GM10248 (cell line): Measurements from ENCODE around the gene UPK1A.

ENCODE experiments used
- CTCF ChIA-PET: fragments of 300-600 bp; sonication (Branson Sonifier 250); formaldehyde crosslinking; extraction: SDS; loops from one replicate; lab custom pipeline; 2021; ENCODE audit warnings: antibody characterized with exemption; lab: Yijun Ruan, JAX
- POLR2A ChIA-PET: fragments of 350-650 bp; sonication (Branson Sonifier 250); formaldehyde crosslinking; extraction: SDS; loops from one replicate; lab custom pipeline; 2020; ENCODE audit warnings: antibody characterized with exemption; lab: Yijun Ruan, JAX
- DNase-seq: peaks from one replicate; pipeline ENCODE4 v3.0.0; 2012; ENCODE audit errors: extremely low spot score
- TF ChIP-seq, protein P1 (sequence below): IDR thresholded peaks from 2 replicates; pipeline ENCODE4 v1.5.1; 2012; ENCODE audit warnings: mild to moderate bottlenecking, low read depth; ENCODE audit errors: extremely low read depth, missing control alignments, control extremely low read depth

UPK1A gene

DNA sequence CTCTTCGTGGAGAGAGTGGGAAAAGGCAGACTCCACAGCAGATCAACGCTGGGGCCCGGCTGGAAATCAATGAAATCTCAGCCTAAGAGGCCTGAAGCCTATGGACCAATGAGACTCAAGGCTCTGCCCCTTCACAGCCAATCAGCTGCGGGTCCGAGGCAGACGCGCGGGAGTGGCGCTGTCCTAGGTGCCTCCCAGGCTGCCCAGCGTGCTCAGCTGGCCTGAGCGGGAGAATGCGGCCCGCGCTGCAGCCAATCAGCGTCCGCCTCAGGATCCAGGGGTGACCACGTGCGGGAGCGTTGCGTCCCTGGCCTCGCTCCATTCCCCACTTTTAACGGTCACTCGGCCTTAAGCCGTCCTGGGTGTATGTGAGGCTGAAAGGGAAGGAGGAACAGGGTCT, 37.9 kb downstream of the UPK1A start, which contains the start of gene ZBTB32:
Gene ZBTB32 (plus strand): TSS at position 341 of the 400 bp plus-strand sequence. CDS start 10,069 bp downstream, outside the sequence.
- no peak for DNase-seq
- TF ChIP-seq, protein P1, sequence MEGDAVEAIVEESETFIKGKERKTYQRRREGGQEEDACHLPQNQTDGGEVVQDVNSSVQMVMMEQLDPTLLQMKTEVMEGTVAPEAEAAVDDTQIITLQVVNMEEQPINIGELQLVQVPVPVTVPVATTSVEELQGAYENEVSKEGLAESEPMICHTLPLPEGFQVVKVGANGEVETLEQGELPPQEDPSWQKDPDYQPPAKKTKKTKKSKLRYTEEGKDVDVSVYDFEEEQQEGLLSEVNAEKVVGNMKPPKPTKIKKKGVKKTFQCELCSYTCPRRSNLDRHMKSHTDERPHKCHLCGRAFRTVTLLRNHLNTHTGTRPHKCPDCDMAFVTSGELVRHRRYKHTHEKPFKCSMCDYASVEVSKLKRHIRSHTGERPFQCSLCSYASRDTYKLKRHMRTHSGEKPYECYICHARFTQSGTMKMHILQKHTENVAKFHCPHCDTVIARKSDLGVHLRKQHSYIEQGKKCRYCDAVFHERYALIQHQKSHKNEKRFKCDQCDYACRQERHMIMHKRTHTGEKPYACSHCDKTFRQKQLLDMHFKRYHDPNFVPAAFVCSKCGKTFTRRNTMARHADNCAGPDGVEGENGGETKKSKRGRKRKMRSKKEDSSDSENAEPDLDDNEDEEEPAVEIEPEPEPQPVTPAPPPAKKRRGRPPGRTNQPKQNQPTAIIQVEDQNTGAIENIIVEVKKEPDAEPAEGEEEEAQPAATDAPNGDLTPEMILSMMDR = no peak
- ChIA-PET CTCF (interaction anchor here (1.2 to 11.4 kb wide), 2 partner anchors 9 to 10 kb away, joined by 3 to 184 read pairs; no protein-coding TSS in a partner anchor), POLR2A (no interaction called here)

DNA sequence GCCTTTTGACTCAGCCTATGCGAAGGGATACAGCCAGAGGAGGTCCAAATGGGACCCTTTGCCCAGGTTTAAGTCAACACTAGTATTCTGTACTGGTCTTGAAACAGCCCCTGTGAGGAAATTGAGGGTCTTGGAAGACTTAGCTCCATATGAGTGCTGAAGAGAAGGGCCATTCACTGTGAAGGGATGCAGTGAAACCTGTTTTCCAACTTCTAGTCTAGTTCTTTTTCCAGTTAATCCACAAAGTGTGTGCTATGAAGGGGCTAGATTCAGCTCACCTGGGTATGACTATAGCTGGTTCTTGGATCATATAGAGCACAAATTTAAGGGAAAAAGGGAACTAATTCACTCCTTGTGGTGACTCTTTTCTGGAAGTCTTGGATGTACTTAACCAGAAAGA, 42.1 kb downstream of the UPK1A start:
- DNase-seq = no peak
- TF ChIP-seq, protein P1 = no peak
- ChIA-PET CTCF (interaction anchor here (1.2 kb wide), 1 partner anchor 13 kb away, joined by 9 read pairs; no protein-coding TSS in a partner anchor), POLR2A (interaction anchor here (0.5 kb wide), 1 partner anchor 40 kb away, joined by 3 read pairs; no protein-coding TSS in a partner anchor)

DNA sequence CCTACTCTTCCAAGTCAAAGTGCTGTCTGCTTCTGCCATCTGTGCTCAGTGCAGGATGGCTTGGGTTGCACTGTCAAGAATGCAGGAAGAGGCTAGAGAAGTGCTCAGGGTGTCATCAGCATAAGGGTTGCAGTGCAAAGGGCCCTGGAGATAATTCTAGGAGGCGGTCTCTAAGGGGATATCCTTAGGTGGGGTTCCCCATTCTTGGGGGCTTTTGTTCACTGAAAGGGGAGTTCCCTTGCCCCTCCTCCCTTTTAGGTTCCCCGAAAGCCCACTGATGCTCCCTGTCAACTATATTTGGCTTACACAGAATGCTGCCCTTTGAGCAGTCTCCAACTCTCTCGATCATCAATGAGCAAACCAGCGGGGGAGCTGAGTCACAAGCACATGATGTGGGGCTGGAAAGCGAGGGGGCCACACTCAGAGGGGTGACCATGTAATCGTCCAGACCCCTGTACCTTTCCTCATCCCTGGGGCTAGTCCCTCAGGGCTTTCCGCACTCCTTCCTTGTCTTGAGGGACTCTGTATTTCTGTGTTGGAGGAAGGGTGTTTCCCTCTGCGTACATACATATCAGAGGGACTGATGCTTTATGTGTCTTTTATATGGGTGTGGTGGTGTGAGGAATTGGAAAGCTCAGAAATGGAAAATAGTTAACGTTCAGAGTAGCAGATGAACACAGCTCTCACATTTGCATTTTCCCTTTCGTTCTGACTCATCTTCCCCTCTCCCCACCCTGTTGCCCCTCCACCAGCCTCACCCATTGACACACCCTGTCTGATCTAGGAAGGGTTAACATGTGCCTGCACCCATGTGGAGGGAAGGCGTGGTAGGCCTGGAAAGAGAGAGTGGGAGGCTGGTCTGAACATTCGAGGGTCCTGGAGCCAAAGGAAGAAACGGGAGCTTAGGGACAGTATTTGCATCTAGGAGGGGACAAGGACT, 44.7 kb downstream of the UPK1A start:
- POLR2A ChIA-PET = interaction anchor here (0.5 to 5.0 kb wide), 5 partner anchors 9 to 43 kb away, joined by 3 to 42 read pairs (median 8); partner anchors contain the start of gene LIN37
- peak; percentile 68 for DNase-seq
- TF ChIP-seq, protein P1 = no peak
- CTCF ChIA-PET = interaction anchor here (0.7 to 6.0 kb wide), 8 partner anchors 11 to 220 kb away, joined by 3 to 184 read pairs (median 4); partner anchors contain the start of genes LIN37, U2AF1L4 and ZBTB32

DNA sequence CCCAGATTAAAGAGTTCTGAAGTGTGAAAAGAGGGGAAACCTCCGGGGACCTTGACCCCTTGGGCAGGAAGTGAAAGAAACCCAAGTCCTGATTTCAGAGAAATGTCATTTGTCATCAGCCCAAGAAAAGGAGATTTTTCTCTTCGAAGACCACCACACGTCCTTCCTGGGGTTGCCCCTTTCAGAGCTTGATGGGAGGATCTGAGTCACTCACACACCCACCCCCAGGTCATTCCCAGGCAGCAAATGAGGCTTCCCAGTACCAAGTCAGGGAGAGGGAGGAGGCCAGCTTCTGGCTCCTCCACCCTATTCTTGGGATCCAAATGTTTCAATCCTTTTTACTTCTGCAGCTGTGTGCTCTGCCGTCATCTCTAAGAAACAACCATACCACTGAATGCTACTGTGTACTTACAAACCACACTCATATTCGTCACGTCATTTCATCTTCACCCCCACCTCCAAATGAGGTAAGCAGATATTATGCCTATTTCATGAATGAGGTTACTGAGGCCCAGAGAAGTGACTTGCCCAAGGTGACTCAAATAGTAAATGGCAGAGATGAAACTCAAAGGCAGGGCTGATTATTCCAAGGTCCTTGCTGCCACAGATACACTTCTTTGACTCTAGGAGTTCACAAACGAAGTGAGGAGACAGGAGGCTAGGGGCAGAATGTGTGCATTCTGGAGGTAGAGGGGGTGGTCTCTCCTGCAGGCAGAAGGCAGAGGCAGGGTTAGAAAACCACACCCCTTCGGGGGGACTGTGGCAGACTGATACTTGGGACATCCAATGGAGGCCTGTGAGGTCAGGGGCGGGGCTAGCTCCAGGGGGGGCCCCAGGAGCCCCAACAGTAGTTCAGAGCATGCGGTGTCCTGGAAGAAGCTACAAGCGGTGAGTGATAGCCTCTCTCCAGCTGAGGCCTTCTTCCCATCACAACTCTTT, 46.5 kb downstream of the UPK1A start:
- CTCF ChIA-PET = interaction anchor here (2.1 to 6.0 kb wide), 3 partner anchors 13 to 218 kb away, joined by 6 to 184 read pairs (median 23); partner anchors contain the start of gene ZBTB32
- TF ChIP-seq, protein P1 = no peak
- POLR2A ChIA-PET = interaction anchor here (0.7 to 5.0 kb wide), 9 partner anchors 10 to 40 kb away, joined by 3 to 42 read pairs (median 3); partner anchors contain the start of gene LIN37
- DNase-seq = peak; percentile 83

DNA sequence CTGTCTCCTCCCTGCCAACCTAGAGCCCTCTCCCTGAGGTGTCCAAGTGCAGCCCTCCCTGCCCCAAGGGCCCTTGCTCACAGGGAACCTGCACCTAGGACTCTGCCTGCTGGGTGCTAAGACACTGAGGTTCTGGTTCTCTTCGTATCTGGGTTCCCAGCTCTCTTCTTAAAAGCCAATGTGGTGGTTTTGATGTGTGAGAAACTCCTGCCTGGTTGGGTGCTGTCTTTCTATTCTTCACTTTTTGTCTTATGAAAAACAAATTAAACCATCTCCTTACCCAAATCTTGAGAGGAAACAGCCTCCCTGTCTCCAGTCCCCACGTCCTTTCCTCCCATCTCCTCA, 47.2 kb downstream of the UPK1A start:
- DNase-seq = no peak
- POLR2A ChIA-PET = interaction anchor here (0.7 to 5.0 kb wide), 4 partner anchors 11 to 39 kb away, joined by 3 to 42 read pairs (median 5); no protein-coding TSS in a partner anchor
- TF ChIP-seq, protein P1 = no peak
- CTCF ChIA-PET = interaction anchor here (2.1 to 6.0 kb wide), 3 partner anchors 14 to 218 kb away, joined by 6 to 184 read pairs (median 23); partner anchors contain the start of gene ZBTB32
